ENCODE measurements around the gene ATP1A3. TPM values are rescaled to one million over a fixed set of nuclear protein-coding genes. Genes with fewer than 3 reads are reported as not detected.

Gene ATP1A3
- total RNA-seq, 2 experiments from 2014 or later, result 3.2 to 4.6 TPM

GRCh38 chr19:41968751-41969595, 25.1 kb downstream of the ATP1A3 start:
- DNase-seq (no peak), ATAC-seq (ENCODE audit: poor library complexity) (no peak)
- Mint-ChIP-seq H3K27ac (no peak overlapping the region), H3K36me3 (ENCODE audit: low read depth) (no peaks in the 10 kb centered on the region), H3K9me3 (no peaks in the 10 kb centered on the region), H3K4me3 (no peak overlapping the region), H3K4me1 (ENCODE audit: low read depth) (no peaks in the 10 kb centered on the region), H3K27me3 (no peaks in the 10 kb centered on the region)
- no peaks in the 10 kb centered on the region for H3K27me3 ChIP-seq (ENCODE audit: control insufficient read depth in 1 of 2, insufficient read depth in 2 of 2, low read length in 2 of 2)
- TF ChIP-seq, protein P1, sequence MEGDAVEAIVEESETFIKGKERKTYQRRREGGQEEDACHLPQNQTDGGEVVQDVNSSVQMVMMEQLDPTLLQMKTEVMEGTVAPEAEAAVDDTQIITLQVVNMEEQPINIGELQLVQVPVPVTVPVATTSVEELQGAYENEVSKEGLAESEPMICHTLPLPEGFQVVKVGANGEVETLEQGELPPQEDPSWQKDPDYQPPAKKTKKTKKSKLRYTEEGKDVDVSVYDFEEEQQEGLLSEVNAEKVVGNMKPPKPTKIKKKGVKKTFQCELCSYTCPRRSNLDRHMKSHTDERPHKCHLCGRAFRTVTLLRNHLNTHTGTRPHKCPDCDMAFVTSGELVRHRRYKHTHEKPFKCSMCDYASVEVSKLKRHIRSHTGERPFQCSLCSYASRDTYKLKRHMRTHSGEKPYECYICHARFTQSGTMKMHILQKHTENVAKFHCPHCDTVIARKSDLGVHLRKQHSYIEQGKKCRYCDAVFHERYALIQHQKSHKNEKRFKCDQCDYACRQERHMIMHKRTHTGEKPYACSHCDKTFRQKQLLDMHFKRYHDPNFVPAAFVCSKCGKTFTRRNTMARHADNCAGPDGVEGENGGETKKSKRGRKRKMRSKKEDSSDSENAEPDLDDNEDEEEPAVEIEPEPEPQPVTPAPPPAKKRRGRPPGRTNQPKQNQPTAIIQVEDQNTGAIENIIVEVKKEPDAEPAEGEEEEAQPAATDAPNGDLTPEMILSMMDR (IDR thresholded peaks at IDR 0.05), result no peak
- POLR2A ChIA-PET, result no interaction called here
- intact Hi-C loops (cut with DNase I, micrococcal nuclease), result no loop called here
- H3K9me3 ChIP-seq (ENCODE audit: control insufficient read depth in 1 of 2, insufficient read depth in 1 of 2, low read length in 2 of 2), result no peaks in the 10 kb centered on the region
- H3K4me3 ChIP-seq (ENCODE audit: low read length), result no peak overlapping the region
- no peaks in the 10 kb centered on the region for H3K36me3 ChIP-seq (ENCODE audit: insufficient read depth, low read length)
- H3K4me1 ChIP-seq (ENCODE audit: insufficient read depth, low read length), result no peaks in the 10 kb centered on the region
- CTCF ChIA-PET, result no interaction called here
- H3K27ac ChIP-seq (ENCODE audit: low read depth in 1 of 2, low read length in 2 of 2), result no peak overlapping the region

DNA sequence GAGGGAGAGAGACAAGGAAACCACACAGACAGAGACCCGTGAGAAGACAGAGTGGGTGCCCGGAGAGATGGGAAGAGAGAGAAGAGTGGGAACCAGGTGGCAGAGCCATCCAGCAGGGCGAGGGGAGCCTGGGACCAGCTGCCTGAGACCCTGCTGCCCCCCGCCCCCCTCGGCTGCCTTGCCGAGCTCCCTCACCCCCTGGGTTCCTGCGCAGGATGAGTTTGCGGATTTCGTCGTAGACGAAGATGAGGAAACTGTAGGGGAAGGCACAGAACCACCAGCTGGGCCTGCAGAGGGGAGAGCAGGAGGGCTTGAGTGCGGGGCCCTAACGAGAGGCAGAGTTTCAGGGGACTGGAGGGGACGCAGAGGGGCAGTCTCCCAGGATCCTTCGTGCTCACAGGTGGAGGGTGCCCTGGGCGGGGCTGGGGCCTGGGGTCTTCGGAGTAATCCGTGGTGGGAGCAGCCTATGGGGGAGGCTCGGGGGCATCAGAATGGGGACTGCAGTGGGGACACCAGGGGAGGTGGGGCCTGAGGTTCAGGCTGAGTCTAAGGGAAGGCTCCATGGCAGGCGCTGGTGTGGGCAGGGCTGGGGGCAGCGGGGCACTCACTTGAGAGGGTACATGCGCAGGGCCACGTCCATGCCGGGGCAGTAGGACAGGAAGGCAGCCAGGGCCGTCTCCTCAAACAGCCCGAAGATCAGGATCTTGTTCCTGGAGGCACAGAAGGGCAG, 26.8 kb downstream of the ATP1A3 start:
- H3K4me3 Mint-ChIP-seq, result no peak overlapping the region
- Histone ChIP-seq H3K4me1 (ENCODE audit: insufficient read depth, low read length) (no peaks in the 10 kb centered on the region), H3K4me3 (ENCODE audit: low read length) (no peak overlapping the region), H3K9me3 (ENCODE audit: control insufficient read depth in 1 of 2, insufficient read depth in 1 of 2, low read length in 2 of 2) (no peaks in the 10 kb centered on the region), H3K27me3 (ENCODE audit: control insufficient read depth in 1 of 2, insufficient read depth in 2 of 2, low read length in 2 of 2) (no peaks in the 10 kb centered on the region), H3K27ac (ENCODE audit: low read depth in 1 of 2, low read length in 2 of 2) (no peak overlapping the region), H3K36me3 (ENCODE audit: insufficient read depth, low read length) (no peaks in the 10 kb centered on the region)
- H3K27ac Mint-ChIP-seq, result no peak overlapping the region
- ChIA-PET POLR2A (no interaction called here), CTCF (no interaction called here)
- no peaks in the 10 kb centered on the region for H3K36me3 Mint-ChIP-seq (ENCODE audit: low read depth)
- no peak for DNase-seq
- no peaks in the 10 kb centered on the region for H3K27me3 Mint-ChIP-seq
- no peak for ATAC-seq (ENCODE audit: poor library complexity)
- H3K4me1 Mint-ChIP-seq (ENCODE audit: low read depth), result no peaks in the 10 kb centered on the region
- intact Hi-C loops (cut with DNase I, micrococcal nuclease), result no loop called here
- no peaks in the 10 kb centered on the region for H3K9me3 Mint-ChIP-seq
- TF ChIP-seq, protein P1 (IDR thresholded peaks at IDR 0.05), result no peak

DNA sequence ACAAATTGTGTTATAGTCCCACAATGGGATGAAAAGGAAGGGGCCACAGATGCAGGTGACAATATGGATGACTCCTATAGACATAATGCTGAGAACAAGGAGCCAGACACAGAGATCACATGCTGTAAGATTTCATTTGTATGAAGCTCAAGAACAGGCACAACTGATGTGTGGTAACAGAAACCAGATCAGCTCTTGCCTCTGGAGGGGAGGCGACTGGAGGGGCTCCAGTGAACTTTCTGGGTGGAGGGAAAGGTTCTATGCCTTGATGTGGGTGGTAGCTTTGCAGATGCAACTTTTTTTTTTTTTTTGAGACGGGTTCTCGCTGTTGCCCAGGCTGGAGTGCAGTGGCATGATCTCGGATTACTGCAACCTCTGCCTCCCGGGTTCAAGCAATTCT, 28.9 kb downstream of the ATP1A3 start:
- ATAC-seq (ENCODE audit: poor library complexity), result no peak
- POLR2A ChIA-PET, result no interaction called here
- TF ChIP-seq, protein P1 (IDR thresholded peaks at IDR 0.05), result no peak
- Histone ChIP-seq H3K4me3 (ENCODE audit: low read length) (no peak overlapping the region), H3K9me3 (ENCODE audit: control insufficient read depth in 1 of 2, insufficient read depth in 1 of 2, low read length in 2 of 2) (no peaks in the 10 kb centered on the region), H3K27ac (ENCODE audit: low read depth in 1 of 2, low read length in 2 of 2) (no peak overlapping the region), H3K27me3 (ENCODE audit: control insufficient read depth in 1 of 2, insufficient read depth in 2 of 2, low read length in 2 of 2) (no peaks in the 10 kb centered on the region), H3K36me3 (ENCODE audit: insufficient read depth, low read length) (no peaks in the 10 kb centered on the region), H3K4me1 (ENCODE audit: insufficient read depth, low read length) (no peaks in the 10 kb centered on the region)
- Mint-ChIP-seq H3K4me3 (no peak overlapping the region), H3K27me3 (no peaks in the 10 kb centered on the region), H3K4me1 (ENCODE audit: low read depth) (no peaks in the 10 kb centered on the region), H3K9me3 (no peaks in the 10 kb centered on the region), H3K36me3 (ENCODE audit: low read depth) (no peaks in the 10 kb centered on the region), H3K27ac (no peak overlapping the region)
- DNase-seq, result no peak
- intact Hi-C loops (cut with DNase I, micrococcal nuclease), result no loop called here
- CTCF ChIA-PET, result no interaction called here

Data from CD4-positive, alpha-beta T cell (primary cell).